Muscle layer of colon (tissue), 2 donors: ENCODE data around the gene ST6GAL1.
"Not testable (repeated sequence)": the region's sequence is repeated elsewhere in the genome, so short reads cannot be mapped to it uniquely, and the experiment has no call there.

Source experiments
- H3K27ac ChIP-seq: one replicate; pipeline ENCODE4 v1.7.0; 2013; ENCODE audit warnings: low read depth, mild to moderate bottlenecking, low read length, moderate library complexity
- H3K27me3 ChIP-seq, 2 donors: one replicate each; pipeline ENCODE4 v1.7.0; 2013; ENCODE audit warnings: low read length in 2 of 2, mild to moderate bottlenecking in 2 of 2; ENCODE audit not compliant: insufficient read depth in 2 of 2, control insufficient read depth in 1 of 2
- H3K36me3 ChIP-seq: one replicate; pipeline ENCODE4 v1.7.0; 2013; ENCODE audit warnings: mild to moderate bottlenecking, low read length; ENCODE audit not compliant: insufficient read depth
- H3K4me1 ChIP-seq: one replicate; pipeline ENCODE4 v1.7.0; 2013; ENCODE audit warnings: mild to moderate bottlenecking, low read length; ENCODE audit not compliant: insufficient read depth
- H3K4me3 ChIP-seq, 2 donors: one replicate each; pipeline ENCODE4 v1.7.0; 2013; ENCODE audit warnings: low read length in 2 of 2, low read depth in 1 of 2, mild to moderate bottlenecking in 1 of 2, moderate library complexity in 1 of 2
- H3K9ac ChIP-seq: one replicate; pipeline ENCODE4 v1.7.0; 2013; ENCODE audit warnings: low read length
- H3K9me3 ChIP-seq: one replicate; pipeline ENCODE4 v1.7.0; 2013; ENCODE audit warnings: mild to moderate bottlenecking, low read length
- donor health status: abdominal sarcoma.
- donor health status: Adenocarcinoma of cecum.

The ST6GAL1 gene

GRCh38 chr3:186930143-186930640 lies at the start of gene ST6GAL1:
ST6GAL1 (plus strand) TSS chr3:186930526; CDS start chr3:187042704, 112,178 bp downstream.
- H3K27ac ChIP-seq = peak within 1 kb of the TSS; percentile 32
- no peak within 1 kb of the TSS for H3K9ac ChIP-seq
- H3K4me3 ChIP-seq = peak within 1 kb of the TSS; percentile 46 to 72
- no peaks in the 10 kb centered on the region for H3K36me3 ChIP-seq
- no peaks in the 10 kb centered on the region for H3K9me3 ChIP-seq
- peaks cover 0 to 16% of the 10 kb centered on the region in 2 donors for H3K27me3 ChIP-seq
- no peaks in the 10 kb centered on the region for H3K4me1 ChIP-seq

- H3K36me3 ChIP-seq = no peaks in the 10 kb centered on the region
- no peak overlapping the region for H3K9ac ChIP-seq
- no peaks in the 10 kb centered on the region for H3K27me3 ChIP-seq
These were observed 48.2 kb upstream of the ST6GAL1 start for GRCh38 chr3:186882150-186882524.

DNA sequence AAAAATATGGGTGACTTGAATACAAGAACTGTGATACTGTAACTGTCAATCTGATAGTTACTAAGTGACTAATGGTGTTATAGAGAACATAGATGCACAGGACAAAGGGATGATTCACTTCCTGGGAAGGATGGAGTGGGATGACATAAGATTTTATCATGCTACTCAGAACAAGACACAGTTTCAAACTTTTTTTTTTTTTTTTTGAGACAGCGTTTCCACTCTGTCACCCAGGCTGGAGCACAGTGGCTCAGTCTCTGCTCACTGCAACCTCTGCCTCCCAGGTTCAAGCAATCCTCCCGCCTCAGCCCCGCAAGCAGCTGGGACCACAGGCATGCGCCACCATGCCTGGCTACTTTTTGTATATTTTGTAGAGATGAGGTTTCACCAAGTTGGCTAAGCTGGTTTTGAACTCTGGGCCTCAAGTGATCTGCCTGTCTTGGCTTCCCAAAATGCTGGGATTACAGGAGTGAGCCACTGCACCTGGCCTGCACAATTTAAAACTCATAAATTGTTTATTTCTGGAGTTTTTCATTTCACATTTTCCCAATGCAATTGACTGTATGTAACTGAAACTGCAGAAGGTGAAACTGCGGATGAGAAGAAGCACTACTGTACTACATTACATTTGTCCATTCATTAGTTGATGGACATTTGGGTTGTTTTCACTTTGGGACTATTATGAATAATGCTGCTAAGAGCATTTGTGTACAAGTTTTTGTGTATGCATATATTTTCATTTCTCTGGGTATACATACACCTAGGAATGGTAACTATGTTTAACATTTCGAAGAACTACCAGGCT lies 47.2 kb upstream of the ST6GAL1 start:
- Histone ChIP-seq H3K9ac (no peak overlapping the region), H3K9me3 (no peaks in the 10 kb centered on the region), H3K4me1 (no peaks in the 10 kb centered on the region), H3K4me3 (no peak overlapping the region), H3K36me3 (no peaks in the 10 kb centered on the region), H3K27me3 (no peaks in the 10 kb centered on the region), H3K27ac (no peak overlapping the region)

More at GRCh38 chr3:186882150-186882524, 48.2 kb upstream of the ST6GAL1 start:
- Histone ChIP-seq H3K4me3 (no peak overlapping the region), H3K27ac (no peak overlapping the region), H3K9me3 (no peaks in the 10 kb centered on the region), H3K4me1 (no peaks in the 10 kb centered on the region)

DNA sequence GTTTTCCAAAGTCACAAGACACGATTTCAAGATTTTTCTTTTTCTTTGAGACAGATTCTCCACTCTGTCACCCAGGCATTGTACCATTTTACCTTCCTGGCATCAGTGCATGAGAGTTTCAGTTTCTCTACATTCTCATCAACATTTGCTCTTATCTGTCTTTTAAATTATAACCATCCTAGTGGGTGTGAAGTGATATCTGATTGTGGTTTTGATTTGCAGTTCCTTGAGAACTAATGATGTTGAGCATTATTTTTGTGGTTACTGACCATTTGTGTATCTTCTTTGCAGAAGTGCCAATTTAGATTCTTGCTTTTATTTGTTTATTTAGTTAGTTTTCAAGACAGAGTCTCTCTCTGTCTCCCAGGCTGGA lies 46.7 kb upstream of the ST6GAL1 start:
- no peak overlapping the region for H3K4me3 ChIP-seq
- H3K27me3 ChIP-seq = no peaks in the 10 kb centered on the region
- no peaks in the 10 kb centered on the region for H3K9me3 ChIP-seq
- no peaks in the 10 kb centered on the region for H3K4me1 ChIP-seq
- H3K36me3 ChIP-seq = no peaks in the 10 kb centered on the region
- H3K27ac ChIP-seq = no peak overlapping the region
- no peak overlapping the region for H3K9ac ChIP-seq

GRCh38 chr3:186884868-186885267 lies 45.5 kb upstream of the ST6GAL1 start:
- not testable (repeated sequence) for H3K4me3 ChIP-seq, H3K9me3 ChIP-seq, H3K36me3 ChIP-seq, H3K27ac ChIP-seq, H3K4me1 ChIP-seq, H3K27me3 ChIP-seq, H3K9ac ChIP-seq

GRCh38 chr3:186886202-186886981 lies 43.9 kb upstream of the ST6GAL1 start:
- no peaks in the 10 kb centered on the region for H3K4me1 ChIP-seq
- no peaks in the 10 kb centered on the region for H3K36me3 ChIP-seq
- H3K27ac ChIP-seq = no peak overlapping the region
- no peaks in the 10 kb centered on the region for H3K9me3 ChIP-seq
- no peak overlapping the region for H3K9ac ChIP-seq
- H3K4me3 ChIP-seq = no peak overlapping the region
- no peaks in the 10 kb centered on the region for H3K27me3 ChIP-seq

DNA sequence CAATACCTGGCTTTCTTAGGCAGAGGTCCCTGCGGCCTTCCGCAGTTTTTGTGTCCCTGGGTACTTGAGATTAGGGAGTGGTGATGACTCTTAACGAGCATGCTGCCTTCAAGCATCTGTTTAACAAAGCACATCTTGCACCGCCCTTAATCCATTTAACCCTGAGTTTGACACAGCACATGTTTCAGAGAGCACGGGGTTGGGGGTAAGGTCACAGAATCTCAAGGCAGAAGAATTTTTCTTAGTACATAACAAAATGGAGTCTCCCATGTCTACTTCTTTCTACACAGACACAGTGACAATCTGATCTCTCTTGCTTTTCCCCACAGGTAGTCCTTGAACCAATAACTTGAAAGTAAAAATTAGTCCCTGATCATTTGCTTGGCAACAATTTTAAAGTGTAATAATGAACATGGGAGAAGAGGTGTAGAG lies 42.8 kb upstream of the ST6GAL1 start:
- not testable (repeated sequence) for H3K4me3 ChIP-seq, H3K27ac ChIP-seq, H3K9ac ChIP-seq, H3K36me3 ChIP-seq, H3K9me3 ChIP-seq, H3K4me1 ChIP-seq, H3K27me3 ChIP-seq

DNA sequence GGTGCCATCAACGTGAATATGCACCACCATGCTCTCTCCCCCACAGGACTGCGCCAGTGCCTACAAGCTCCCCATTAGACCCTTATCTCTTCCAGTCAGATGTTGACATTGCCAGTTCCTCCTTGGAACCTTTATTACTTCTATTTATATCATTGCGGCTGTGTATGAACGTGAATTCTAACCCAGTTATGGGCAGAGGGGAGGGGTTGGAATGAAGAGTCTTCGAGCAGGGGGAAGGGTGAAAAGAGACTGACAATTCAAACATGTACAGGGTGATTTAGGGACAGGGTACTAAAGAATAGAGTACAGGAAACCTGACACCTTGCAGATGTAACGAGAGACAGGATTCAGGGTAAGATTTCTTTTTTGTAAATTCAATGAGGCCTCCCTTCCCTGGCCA lies 41.8 kb upstream of the ST6GAL1 start:
- Histone ChIP-seq H3K9ac (no peak overlapping the region), H3K9me3 (no peaks in the 10 kb centered on the region), H3K4me3 (no peak overlapping the region), H3K27ac (no peak overlapping the region), H3K36me3 (no peaks in the 10 kb centered on the region), H3K27me3 (no peaks in the 10 kb centered on the region), H3K4me1 (no peaks in the 10 kb centered on the region)

DNA sequence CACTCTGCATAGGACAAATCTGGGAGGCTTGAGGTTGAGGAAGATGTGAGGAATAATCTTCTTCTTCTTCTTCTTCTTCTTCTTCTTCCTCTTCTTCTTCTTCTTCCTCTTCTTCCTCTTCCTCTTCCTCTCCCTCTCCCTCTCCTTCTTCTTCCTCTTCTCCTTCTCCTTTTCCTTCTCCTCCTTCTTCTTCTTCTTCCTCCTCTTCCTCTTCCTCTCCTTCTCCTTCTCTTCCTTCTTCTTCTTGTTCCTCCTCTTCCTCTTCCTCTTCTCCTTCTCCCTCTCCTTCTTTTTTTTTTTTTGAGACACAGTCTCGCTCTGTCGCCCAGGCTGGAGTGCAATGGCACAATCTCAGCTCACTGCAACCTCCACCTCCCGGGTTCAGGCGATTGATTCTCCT lies 40.6 kb upstream of the ST6GAL1 start:
- not testable (repeated sequence) for H3K36me3 ChIP-seq, H3K9ac ChIP-seq, H3K9me3 ChIP-seq, H3K4me3 ChIP-seq, H3K4me1 ChIP-seq, H3K27me3 ChIP-seq, H3K27ac ChIP-seq

DNA sequence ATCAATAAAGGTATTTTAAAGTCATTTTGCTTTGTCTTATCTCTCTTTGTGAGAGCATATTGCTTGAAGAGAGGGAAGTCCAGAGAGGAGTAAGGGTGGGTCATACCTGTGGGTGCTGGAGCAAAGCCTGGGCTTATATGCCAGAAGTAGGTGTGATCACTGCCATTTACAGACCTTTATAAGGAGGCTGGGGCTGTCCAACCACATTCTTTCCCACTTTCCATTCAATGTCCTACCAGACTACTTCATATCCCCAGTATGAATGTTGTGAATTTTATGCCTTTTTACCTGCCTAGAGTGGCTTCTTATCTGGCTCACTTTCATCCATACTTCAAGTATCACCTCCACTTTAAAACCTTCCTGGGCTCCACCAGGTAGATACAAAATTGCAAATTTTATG lies 39.4 kb upstream of the ST6GAL1 start:
- Histone ChIP-seq H3K4me1 (no peaks in the 10 kb centered on the region), H3K9ac (no peak overlapping the region), H3K27me3 (no peaks in the 10 kb centered on the region)

DNA sequence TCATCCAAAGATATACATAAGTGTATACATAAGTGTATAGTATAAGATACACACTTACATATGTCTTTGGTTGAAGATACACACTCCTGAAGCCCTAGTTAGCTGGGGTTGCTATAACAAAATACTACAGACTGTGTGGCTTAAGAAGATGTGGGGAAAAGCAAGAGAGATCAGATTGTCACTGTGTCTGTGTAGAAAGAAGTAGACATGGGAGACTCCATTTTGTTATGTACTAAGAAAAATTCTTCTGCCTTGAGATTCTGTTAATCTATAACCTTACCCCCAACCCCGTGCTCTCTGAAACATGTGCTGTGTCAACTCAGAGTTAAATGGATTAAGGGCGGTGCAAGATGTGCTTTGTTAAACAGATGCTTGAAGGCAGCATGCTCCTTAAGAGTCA lies 37.3 kb upstream of the ST6GAL1 start:
- not testable (repeated sequence) for H3K9me3 ChIP-seq, H3K9ac ChIP-seq, H3K27ac ChIP-seq, H3K4me3 ChIP-seq, H3K36me3 ChIP-seq, H3K27me3 ChIP-seq, H3K4me1 ChIP-seq

More for the DNA sequence above, 39.4 kb upstream of the ST6GAL1 start:
- H3K4me3 ChIP-seq = no peak overlapping the region
- H3K36me3 ChIP-seq = no peaks in the 10 kb centered on the region
- no peaks in the 10 kb centered on the region for H3K9me3 ChIP-seq
- H3K27ac ChIP-seq = no peak overlapping the region
